HepG2 (cell line): ENCODE measurements around the gene RNF114. TPM values are rescaled to one million over a fixed set of nuclear protein-coding genes. Genes with fewer than 3 reads are reported as not detected.

Experiments
- GZF1 ChIP-seq: sonication (generic); formaldehyde crosslinking; IDR thresholded peaks from 2 replicates; pipeline ENCODE4 v1.5.1; 2020; ENCODE audit warnings: mild to moderate bottlenecking, missing genetic modification reagents
- HES4 ChIP-seq: sonication (generic); formaldehyde crosslinking; IDR thresholded peaks from 2 replicates; pipeline ENCODE4 v1.9.0; 2021; ENCODE audit warnings: mild to moderate bottlenecking, missing genetic modification reagents, borderline replicate concordance
- MIXL1 ChIP-seq: IDR thresholded peaks from 2 replicates; pipeline ENCODE4 v1.6.1; 2016
- RBAK ChIP-seq: sonication (generic); formaldehyde crosslinking; IDR thresholded peaks from 2 replicates; pipeline ENCODE4 v1.5.1; 2020; ENCODE audit warnings: mild to moderate bottlenecking, missing genetic modification reagents
- REST ChIP-seq, 2 experiments: IDR thresholded peaks; 2 replicates each; pipeline ENCODE4 v1.6.1; 2011 to 2012; ENCODE audit warnings: low read length in 2 of 2, borderline replicate concordance in 1 of 2, low read depth in 1 of 2, mild to moderate bottlenecking in 1 of 2, moderate library complexity in 1 of 2
- RORA ChIP-seq: sonication (generic); formaldehyde crosslinking; IDR thresholded peaks from 2 replicates; pipeline ENCODE4 v1.5.0; 2020; ENCODE audit warnings: mild to moderate bottlenecking, missing genetic modification reagents, moderate library complexity
- RXRB ChIP-seq: IDR thresholded peaks from 2 replicates; pipeline ENCODE4 v1.6.1; 2016; ENCODE audit warnings: borderline replicate concordance, missing genetic modification reagents, missing compliant biosample characterization
- YEATS4 ChIP-seq: sonication (generic); formaldehyde crosslinking; IDR thresholded peaks from 2 replicates; pipeline ENCODE4 v1.4.0; 2020; ENCODE audit warnings: missing genetic modification reagents, borderline replicate concordance
- ZFP36L1 ChIP-seq: sonication (generic); formaldehyde crosslinking; IDR thresholded peaks from 2 replicates; pipeline ENCODE4 v1.8.0; 2022; ENCODE audit warnings: mild to moderate bottlenecking, missing genetic modification reagents, moderate library complexity
- ZNF232 ChIP-seq: sonication (generic); formaldehyde crosslinking; IDR thresholded peaks from 2 replicates; pipeline ENCODE4 v1.4.0; 2020; ENCODE audit warnings: missing genetic modification reagents, borderline replicate concordance
- ZNF326 ChIP-seq: sonication (generic); formaldehyde crosslinking; IDR thresholded peaks from 2 replicates; pipeline ENCODE4 v1.4.0; 2020; ENCODE audit warnings: missing genetic modification reagents, borderline replicate concordance
- ZNF589 ChIP-seq: sonication (generic); formaldehyde crosslinking; conservative IDR thresholded peaks from 2 replicates; pipeline ENCODE4 v1.8.0; 2022; ENCODE audit warnings: mild to moderate bottlenecking, moderate library complexity, missing genetic modification reagents
- ZNF724P ChIP-seq: sonication (generic); formaldehyde crosslinking; IDR thresholded peaks from 2 replicates; pipeline ENCODE4 v1.8.0; 2022; ENCODE audit warnings: missing genetic modification reagents, borderline replicate concordance
- ZNF777 ChIP-seq: sonication (generic); formaldehyde crosslinking; IDR thresholded peaks from 2 replicates; pipeline ENCODE4 v1.4.0; 2020; ENCODE audit warnings: missing genetic modification reagents
- ZSCAN30 ChIP-seq: sonication (generic); formaldehyde crosslinking; IDR thresholded peaks from 2 replicates; pipeline ENCODE4 v1.5.0; 2020; ENCODE audit warnings: mild to moderate bottlenecking, missing genetic modification reagents
- polyA plus RNA-seq, 8 experiments: library from polyadenylated mRNA; depleted of rRNA in 3 of 8; stranded (reverse) in 7 of 8; unstranded in 1 of 8; fragments of >200 nt; fragmentation: Illumina TruSeq in 4 of 8; extraction: Trizol in 4 of 8; gene quantifications; 2 replicates each; pipeline versions ENCODE4 v1.2.1 to v1.2.3, GENCODE V29; 2011 to 2016; ENCODE audit warnings: low read depth in 4 of 8, missing spikeins in 1 of 8, mixed read lengths in 1 of 8; ENCODE audit not compliant: insufficient read depth in 1 of 8
- total RNA-seq, 5 experiments: library from RNA; depleted of rRNA; stranded (reverse); fragments of >200 nt; fragmentation: Illumina TruSeq; extraction: Trizol; gene quantifications; 2 replicates each; pipeline ENCODE4 v1.2.3, GENCODE V29; 2016; ENCODE audit warnings: low read depth in 1 of 5
- TF ChIP-seq, protein P1 (sequence below): sonication (generic); formaldehyde crosslinking; IDR thresholded peaks from 2 replicates; pipeline ENCODE4 v1.4.0; 2020; ENCODE audit warnings: mild to moderate bottlenecking, missing genetic modification reagents
- TF ChIP-seq, protein P2 (sequence below): IDR thresholded peaks from 2 replicates; pipeline ENCODE4 v1.6.1; 2012; ENCODE audit warnings: low read length, improper control_type of control experiment
- TF ChIP-seq, protein P3 (sequence below): sonication (generic); formaldehyde crosslinking; IDR thresholded peaks from 2 replicates; pipeline ENCODE4 v1.4.0; 2020; ENCODE audit warnings: missing genetic modification reagents, mild to moderate bottlenecking, borderline replicate concordance

The RNF114 gene
- total and polyA plus RNA-seq, 2 of the 13 experiments (the other 11 are each of a cell fraction or from before 2014, with no cell fraction given) = 119 to 126 TPM

GRCh38 chr20:49937027-49937929 is 1.1 kb downstream of the RNF114 start (continued):
- TF ChIP-seq REST (IDR thresholded peaks at IDR 0.05; ENCODE audit: borderline replicate concordance in 1 of 2, low read depth in 1 of 2, low read length in 2 of 2) (no peak), ZNF777 (0 out of 2 replicates have a peak, but pooled peaks have one; percentile 54), ZNF326 (CRISPR knock-in tag) (no peak), RBAK (CRISPR knock-in tag) (no peak), ZFP36L1 (CRISPR knock-in tag) (0 out of 2 replicates have a peak, but pooled peaks have one; percentile 11), ZNF589 (CRISPR knock-in tag) (0 out of 2 replicates have a peak, but pooled peaks have one; percentile 40), ZSCAN30 (CRISPR knock-in tag) (no peak), YEATS4 (CRISPR knock-in tag) (0 out of 2 replicates have a peak, but pooled peaks have one; percentile 40), GZF1 (CRISPR knock-in tag) (no peak), ZNF232 (peak; percentile 78; the same call in 1 of the 2 replicates), HES4 (CRISPR knock-in tag) (no peak), RORA (no peak), MIXL1 (CRISPR knock-in tag) (no peak), ZNF724P (peak; percentile 42; the same call in 1 of the 2 replicates), RXRB (no peak; the same call in 1 of the 2 replicates)
- TF ChIP-seq, protein P1, sequence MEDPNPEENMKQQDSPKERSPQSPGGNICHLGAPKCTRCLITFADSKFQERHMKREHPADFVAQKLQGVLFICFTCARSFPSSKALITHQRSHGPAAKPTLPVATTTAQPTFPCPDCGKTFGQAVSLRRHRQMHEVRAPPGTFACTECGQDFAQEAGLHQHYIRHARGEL (CRISPR knock-in tag) = no peak
- TF ChIP-seq, protein P2, sequence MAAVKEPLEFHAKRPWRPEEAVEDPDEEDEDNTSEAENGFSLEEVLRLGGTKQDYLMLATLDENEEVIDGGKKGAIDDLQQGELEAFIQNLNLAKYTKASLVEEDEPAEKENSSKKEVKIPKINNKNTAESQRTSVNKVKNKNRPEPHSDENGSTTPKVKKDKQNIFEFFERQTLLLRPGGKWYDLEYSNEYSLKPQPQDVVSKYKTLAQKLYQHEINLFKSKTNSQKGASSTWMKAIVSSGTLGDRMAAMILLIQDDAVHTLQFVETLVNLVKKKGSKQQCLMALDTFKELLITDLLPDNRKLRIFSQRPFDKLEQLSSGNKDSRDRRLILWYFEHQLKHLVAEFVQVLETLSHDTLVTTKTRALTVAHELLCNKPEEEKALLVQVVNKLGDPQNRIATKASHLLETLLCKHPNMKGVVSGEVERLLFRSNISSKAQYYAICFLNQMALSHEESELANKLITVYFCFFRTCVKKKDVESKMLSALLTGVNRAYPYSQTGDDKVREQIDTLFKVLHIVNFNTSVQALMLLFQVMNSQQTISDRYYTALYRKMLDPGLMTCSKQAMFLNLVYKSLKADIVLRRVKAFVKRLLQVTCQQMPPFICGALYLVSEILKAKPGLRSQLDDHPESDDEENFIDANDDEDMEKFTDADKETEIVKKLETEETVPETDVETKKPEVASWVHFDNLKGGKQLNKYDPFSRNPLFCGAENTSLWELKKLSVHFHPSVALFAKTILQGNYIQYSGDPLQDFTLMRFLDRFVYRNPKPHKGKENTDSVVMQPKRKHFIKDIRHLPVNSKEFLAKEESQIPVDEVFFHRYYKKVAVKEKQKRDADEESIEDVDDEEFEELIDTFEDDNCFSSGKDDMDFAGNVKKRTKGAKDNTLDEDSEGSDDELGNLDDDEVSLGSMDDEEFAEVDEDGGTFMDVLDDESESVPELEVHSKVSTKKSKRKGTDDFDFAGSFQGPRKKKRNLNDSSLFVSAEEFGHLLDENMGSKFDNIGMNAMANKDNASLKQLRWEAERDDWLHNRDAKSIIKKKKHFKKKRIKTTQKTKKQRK = no peak
- TF ChIP-seq, protein P3, sequence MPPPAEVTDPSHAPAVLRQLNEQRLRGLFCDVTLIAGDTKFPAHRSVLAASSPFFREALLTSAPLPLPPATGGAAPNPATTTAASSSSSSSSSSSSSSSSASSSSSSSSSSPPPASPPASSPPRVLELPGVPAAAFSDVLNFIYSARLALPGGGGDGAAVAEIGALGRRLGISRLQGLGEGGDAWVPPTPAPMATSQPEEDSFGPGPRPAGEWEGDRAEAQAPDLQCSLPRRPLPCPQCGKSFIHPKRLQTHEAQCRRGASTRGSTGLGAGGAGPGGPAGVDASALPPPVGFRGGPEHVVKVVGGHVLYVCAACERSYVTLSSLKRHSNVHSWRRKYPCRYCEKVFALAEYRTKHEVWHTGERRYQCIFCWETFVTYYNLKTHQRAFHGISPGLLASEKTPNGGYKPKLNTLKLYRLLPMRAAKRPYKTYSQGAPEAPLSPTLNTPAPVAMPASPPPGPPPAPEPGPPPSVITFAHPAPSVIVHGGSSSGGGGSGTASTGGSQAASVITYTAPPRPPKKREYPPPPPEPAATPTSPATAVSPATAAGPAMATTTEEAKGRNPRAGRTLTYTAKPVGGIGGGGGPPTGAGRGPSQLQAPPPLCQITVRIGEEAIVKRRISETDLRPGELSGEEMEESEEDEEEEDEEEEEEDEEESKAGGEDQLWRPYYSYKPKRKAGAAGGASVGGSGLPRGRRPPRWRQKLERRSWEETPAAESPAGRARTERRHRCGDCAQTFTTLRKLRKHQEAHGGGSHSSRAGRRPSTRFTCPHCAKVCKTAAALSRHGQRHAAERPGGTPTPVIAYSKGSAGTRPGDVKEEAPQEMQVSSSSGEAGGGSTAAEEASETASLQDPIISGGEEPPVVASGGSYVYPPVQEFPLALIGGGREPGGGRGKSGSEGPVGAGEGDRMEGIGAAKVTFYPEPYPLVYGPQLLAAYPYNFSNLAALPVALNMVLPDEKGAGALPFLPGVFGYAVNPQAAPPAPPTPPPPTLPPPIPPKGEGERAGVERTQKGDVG = no peak
